HL-60 (cell line): ENCODE measurements around the gene CACNA1I.

ENCODE experiments used
- DNase-seq, 2 experiments: peaks; one replicate each; pipeline ENCODE4 v3.0.0-alpha.2; 2010 to 2020; ENCODE audit warnings: low read depth in 1 of 2, low spot score in 1 of 2
- H3K27ac ChIP-seq: fragments of 250-450 bp; sonication (Bioruptor Pico); replicated peaks from 2 replicates; pipeline ENCODE4 v1.5.1; 2020; ENCODE audit warnings: mild to moderate bottlenecking, moderate library complexity
- H3K27me3 ChIP-seq: fragments of 250-450 bp; sonication (Bioruptor Pico); 2 replicates; pipeline ENCODE4 v1.5.1; 2021; ENCODE audit warnings: mild to moderate bottlenecking, moderate library complexity; ENCODE audit not compliant: insufficient read depth, poor library complexity, severe bottlenecking
- H3K4me3 ChIP-seq: replicated peaks from 2 replicates; pipeline ENCODE4 v1.5.1; 2011; ENCODE audit warnings: mild to moderate bottlenecking, control low read depth, low read length; ENCODE audit not compliant: insufficient read depth
- GABPA ChIP-seq: IDR thresholded peaks from 2 replicates; pipeline ENCODE4 v1.6.1; 2012; ENCODE audit warnings: low read depth
- POLR2AphosphoS5 ChIP-seq: IDR thresholded peaks from 2 replicates; pipeline ENCODE4 v1.6.1; 2012; ENCODE audit warnings: low read depth
- REST ChIP-seq: IDR thresholded peaks from 2 replicates; pipeline ENCODE4 v1.6.1; 2012; ENCODE audit warnings: low read depth; ENCODE audit not compliant: insufficient replicate concordance
- SPI1 ChIP-seq: IDR thresholded peaks from 2 replicates; pipeline ENCODE4 v1.6.1; 2012; ENCODE audit warnings: low read depth, mild to moderate bottlenecking, borderline replicate concordance
- TF ChIP-seq, protein P1 (sequence below): IDR thresholded peaks from one replicate; pipeline ENCODE4 v1.5.1; 2011; ENCODE audit warnings: low read length, control low read depth, inconsistent platforms; ENCODE audit not compliant: insufficient read depth

The CACNA1I gene

GRCh38 chr22:39535831-39536449 lies 34.6 kb upstream of the CACNA1I start:
- TF ChIP-seq SPI1 (no peak), POLR2AphosphoS5 (no peak), REST (no peak), GABPA (no peak)
- TF ChIP-seq, protein P1, sequence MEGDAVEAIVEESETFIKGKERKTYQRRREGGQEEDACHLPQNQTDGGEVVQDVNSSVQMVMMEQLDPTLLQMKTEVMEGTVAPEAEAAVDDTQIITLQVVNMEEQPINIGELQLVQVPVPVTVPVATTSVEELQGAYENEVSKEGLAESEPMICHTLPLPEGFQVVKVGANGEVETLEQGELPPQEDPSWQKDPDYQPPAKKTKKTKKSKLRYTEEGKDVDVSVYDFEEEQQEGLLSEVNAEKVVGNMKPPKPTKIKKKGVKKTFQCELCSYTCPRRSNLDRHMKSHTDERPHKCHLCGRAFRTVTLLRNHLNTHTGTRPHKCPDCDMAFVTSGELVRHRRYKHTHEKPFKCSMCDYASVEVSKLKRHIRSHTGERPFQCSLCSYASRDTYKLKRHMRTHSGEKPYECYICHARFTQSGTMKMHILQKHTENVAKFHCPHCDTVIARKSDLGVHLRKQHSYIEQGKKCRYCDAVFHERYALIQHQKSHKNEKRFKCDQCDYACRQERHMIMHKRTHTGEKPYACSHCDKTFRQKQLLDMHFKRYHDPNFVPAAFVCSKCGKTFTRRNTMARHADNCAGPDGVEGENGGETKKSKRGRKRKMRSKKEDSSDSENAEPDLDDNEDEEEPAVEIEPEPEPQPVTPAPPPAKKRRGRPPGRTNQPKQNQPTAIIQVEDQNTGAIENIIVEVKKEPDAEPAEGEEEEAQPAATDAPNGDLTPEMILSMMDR: no peak
- Histone ChIP-seq H3K27ac (no peak overlapping the region), H3K4me3 (no peak overlapping the region), H3K27me3 (peaks cover 2% of the 10 kb centered on the region)
- no peak for DNase-seq

DNA sequence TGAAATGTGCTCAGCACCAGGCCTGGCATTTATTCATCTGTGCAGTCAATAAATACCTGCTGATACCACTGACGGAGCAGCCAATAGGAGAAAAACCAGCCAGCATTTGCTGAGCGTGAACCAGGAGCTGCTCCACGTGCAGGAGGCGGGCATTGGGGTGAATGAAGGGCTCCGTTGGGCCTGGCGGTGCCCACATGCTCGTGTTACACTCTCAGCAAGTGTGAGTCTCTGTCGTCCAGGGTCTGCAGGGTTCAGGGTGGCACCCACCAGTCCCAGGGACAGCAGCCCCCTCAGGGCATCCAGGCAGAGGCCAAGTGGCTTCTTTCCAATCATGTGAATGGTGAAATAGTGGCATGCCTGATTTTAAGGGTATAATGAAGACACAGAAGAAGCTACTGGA lies 33.8 kb upstream of the CACNA1I start:
- Histone ChIP-seq H3K27me3 (peaks cover 2% of the 10 kb centered on the region), H3K27ac (no peak overlapping the region), H3K4me3 (no peak overlapping the region)
- DNase-seq: no peak
- TF ChIP-seq REST: no peak
- TF ChIP-seq SPI1: no peak

- no peak for DNase-seq
- Histone ChIP-seq H3K27ac (no peak overlapping the region), H3K27me3 (peaks cover 2% of the 10 kb centered on the region), H3K4me3 (no peak overlapping the region)
- TF ChIP-seq, protein P1: no peak
- TF ChIP-seq POLR2AphosphoS5 (no peak), GABPA (no peak), SPI1 (no peak), REST (no peak)
These were observed 32.6 kb upstream of the CACNA1I start for GRCh38 chr22:39537975-39538374.
